HepG2 (cell line): ENCODE measurements around the gene ACTR1A. TPM values are rescaled to one million over a fixed set of nuclear protein-coding genes. Genes with fewer than 3 reads are reported as not detected.

Experiments
- ATAC-seq: fragments of 200-7000 bp; cut with Tn5 transposase; 3 replicates; pipeline ENCODE4 v1.9.1; 2020; ENCODE audit warnings: mild to moderate bottlenecking, moderate library complexity
- BruUV-seq: library from RNA; stranded (reverse); fragments of 400-500 nt; replicated peaks from 2 replicates; lab custom pipeline; 2021; lab: Mats Ljungman, UMichigan
- CTCF ChIA-PET: fragments of 300-600 bp; formaldehyde crosslinking; extraction: SDS; loops from one replicate; lab custom pipeline; 2021; ENCODE audit warnings: low total read pairs, inconsistent platforms, low intra/inter-chr PET ratio; lab: Yijun Ruan, JAX
- POLR2A ChIA-PET: fragments of 350-600 bp; sonication (Branson Sonifier 250); formaldehyde crosslinking; loops from one replicate; lab custom pipeline; 2020; ENCODE audit warnings: antibody characterized with exemption, inconsistent platforms; lab: Yijun Ruan, JAX
- DNase-seq: peaks from one replicate; pipeline ENCODE4 v3.0.0-alpha.2; 2015; ENCODE audit warnings: low spot score
- FAIRE-seq: peaks from 3 replicates; lab custom pipeline; 2011; peaks lifted over from hg19 to GRCh38; lab: Jason Lieb, UNC
- H2AFZ ChIP-seq: one replicate; pipeline ENCODE4 v1.6.1; 2011; ENCODE audit warnings: low read length, inconsistent platforms
- H3K27ac ChIP-seq: fragments of 300-600 bp; 3 replicates; pipeline ENCODE4 v1.8.0; 2011; ENCODE audit warnings: mixed run types, mild to moderate bottlenecking, mixed read lengths, low read length, inconsistent platforms; ENCODE audit not compliant: insufficient read depth; ENCODE audit errors: extremely low read length
- H3K27me3 ChIP-seq, 2 experiments: fragments of 200-600 bp in 1 of 2; 2 replicates in 1 of 2; 3 replicates in 1 of 2; pipeline versions ENCODE4 v1.6.0 to v1.8.0; 2011; ENCODE audit warnings: low read length in 2 of 2, mild to moderate bottlenecking in 2 of 2, moderate library complexity in 2 of 2, inconsistent platforms in 1 of 2; ENCODE audit not compliant: insufficient read depth in 2 of 2, control insufficient read depth in 1 of 2
- H3K36me3 ChIP-seq, 2 experiments: fragments of 200-600 bp in 1 of 2; replicated peaks in 1 of 2; 2 replicates in 1 of 2; 3 replicates in 1 of 2; pipeline versions ENCODE4 v1.5.1 to v1.8.0; 2011; ENCODE audit warnings: low read length in 2 of 2, inconsistent platforms in 1 of 2; ENCODE audit not compliant: insufficient read depth in 2 of 2, control insufficient read depth in 1 of 2
- H3K4me1 ChIP-seq: 2 replicates; pipeline ENCODE4 v1.5.1; 2012; ENCODE audit warnings: low read length, inconsistent platforms; ENCODE audit not compliant: insufficient read depth
- H3K4me2 ChIP-seq: 2 replicates; pipeline ENCODE4 v1.6.0; 2011; ENCODE audit warnings: low read depth, low read length, inconsistent platforms
- H3K4me3 ChIP-seq, 3 experiments: fragments of 200-600 bp in 1 of 3; sonication (generic), shearing (Covaris generic) in 1 of 3; replicated peaks in 1 of 3; 2 replicates each; pipeline ENCODE4 v1.5.1; 2011 to 2016; ENCODE audit warnings: low read length in 3 of 3, inconsistent platforms in 2 of 3, low read depth in 2 of 3, mild to moderate bottlenecking in 2 of 3, control low read depth in 1 of 3, mixed read lengths in 1 of 3; ENCODE audit not compliant: insufficient read depth in 1 of 3
- H3K79me2 ChIP-seq: one replicate; pipeline ENCODE4 v1.6.1; 2011; ENCODE audit warnings: low read length, inconsistent platforms; ENCODE audit not compliant: insufficient read depth
- H3K9ac ChIP-seq: 2 replicates; pipeline ENCODE4 v1.6.0; 2011; ENCODE audit warnings: mild to moderate bottlenecking, low read depth, low read length, inconsistent platforms; ENCODE audit not compliant: insufficient read depth
- H3K9me3 ChIP-seq: 2 replicates; pipeline ENCODE4 v1.5.1; 2012; ENCODE audit warnings: mild to moderate bottlenecking, low read length
- H4K20me1 ChIP-seq: 2 replicates; pipeline ENCODE4 v1.6.0; 2011; ENCODE audit warnings: inconsistent platforms, mild to moderate bottlenecking, low read length, moderate library complexity; ENCODE audit not compliant: insufficient read depth
- ETV5 ChIP-seq: IDR thresholded peaks from 2 replicates; pipeline ENCODE4 v1.6.1; 2018; ENCODE audit warnings: missing biosample characterization, missing genetic modification reagents, inconsistent platforms, borderline replicate concordance
- KDM5A ChIP-seq: fragments of 200-600 bp; sonication (generic); IDR thresholded peaks from 2 replicates; pipeline ENCODE4 v1.7.0; 2018; ENCODE audit warnings: antibody characterized with exemption, mild to moderate bottlenecking, low read length, borderline replicate concordance
- MAFK ChIP-seq, 2 experiments: IDR thresholded peaks in 1 of 2; conservative IDR thresholded peaks in 1 of 2; 2 replicates each; pipeline ENCODE4 v1.6.1; 2011; ENCODE audit warnings: improper control_type of control experiment in 2 of 2, low read length in 2 of 2
- STAG1 ChIP-seq: sonication (generic); formaldehyde crosslinking; IDR thresholded peaks from 2 replicates; pipeline ENCODE4 v1.4.0; 2020; ENCODE audit warnings: missing genetic modification reagents
- ZEB1 ChIP-seq: IDR thresholded peaks from 2 replicates; pipeline ENCODE4 v1.6.1; 2012; ENCODE audit warnings: mild to moderate bottlenecking, low read depth, inconsistent platforms; ENCODE audit not compliant: insufficient replicate concordance
- ZNF317 ChIP-seq: sonication (generic); formaldehyde crosslinking; IDR thresholded peaks from 2 replicates; pipeline ENCODE4 v1.5.0; 2020; ENCODE audit warnings: mild to moderate bottlenecking, missing genetic modification reagents
- WGBS: methylation state at CpG from one replicate; pipeline ENCODE4 v1.1.6; 2017; ENCODE audit warnings: low lambda C conversion rate; 5-methylcytosine and 5-hydroxymethylcytosine counted together
- in situ Hi-C: cut with HindIII; loops from 2 replicates; pipeline ENCODE4 v1.10.0; 2017; ENCODE audit warnings: low pct_unique_long_range_greater_than_20kb; ENCODE audit not compliant: extremely low pct_ligation_motif_present
- intact Hi-C: fragments of 100-400 bp; cut with micrococcal nuclease; formaldehyde crosslinking; loops from one replicate; pipeline ENCODE4 v1.10.0; 2022; ENCODE audit not compliant: unreplicated experiment
- polyA plus RNA-seq, 8 experiments: library from polyadenylated mRNA; depleted of rRNA in 3 of 8; stranded (reverse) in 7 of 8; unstranded in 1 of 8; fragments of >200 nt; fragmentation: Illumina TruSeq in 4 of 8; extraction: Trizol in 4 of 8; gene quantifications; 2 replicates each; pipeline versions ENCODE4 v1.2.1 to v1.2.3, GENCODE V29; 2011 to 2016; ENCODE audit warnings: low read depth in 4 of 8, missing spikeins in 1 of 8, mixed read lengths in 1 of 8; ENCODE audit not compliant: insufficient read depth in 1 of 8
- total RNA-seq, 5 experiments: library from RNA; depleted of rRNA; stranded (reverse); fragments of >200 nt; fragmentation: Illumina TruSeq; extraction: Trizol; gene quantifications; 2 replicates each; pipeline ENCODE4 v1.2.3, GENCODE V29; 2016; ENCODE audit warnings: low read depth in 1 of 5
- TF ChIP-seq, protein P1 (sequence below): sonication (generic); formaldehyde crosslinking; IDR thresholded peaks from 2 replicates; pipeline ENCODE4 v1.9.0; 2021; ENCODE audit warnings: mild to moderate bottlenecking, missing genetic modification reagents

The ACTR1A gene
- total and polyA plus RNA-seq, 2 of the 13 experiments (the other 11 are each of a cell fraction or from before 2014, with no cell fraction given), result 59.6 to 62.8 TPM

- Histone ChIP-seq H3K4me3 (peak overlapping the region; percentile 92 to 97 (median 96)), H3K79me2 (peaks cover 43% of the 10 kb centered on the region), H3K4me1 (peaks cover 36% of the 10 kb centered on the region), H3K9me3 (no peaks in the 10 kb centered on the region), H4K20me1 (peaks cover 3% of the 10 kb centered on the region; the same call in 1 of the 2 replicates), H3K36me3 (peaks cover 5 to 15% of the 10 kb centered on the region in 2 experiments; a peak in 3 of 5 replicates), H3K9ac (peak overlapping the region; percentile 71; the same call in 1 of the 2 replicates), H3K27ac (peak overlapping the region; percentile 15), H3K4me2 (peak overlapping the region; percentile 90), H3K27me3 (no peaks in the 10 kb centered on the region; a peak in 1 of 5 replicates), H2AFZ (no peak overlapping the region)
- ATAC-seq, result no peak
- no peak for DNase-seq
- no peak for FAIRE-seq
- TF ChIP-seq ETV5 (CRISPR knock-in tag) (no peak), KDM5A (0 out of 2 replicates have a peak, but pooled peaks have one; percentile 4), ZEB1 (no peak), STAG1 (CRISPR knock-in tag) (no peak), ZNF317 (CRISPR knock-in tag) (no peak), MAFK (conservative IDR thresholded peaks at IDR 0.05 in 1 of 2, IDR thresholded peaks at IDR 0.05 in 1 of 2; ENCODE audit: low read length in 2 of 2) (peak; percentile 85 to 86; a peak in 3 of 4 replicates)
- TF ChIP-seq, protein P1, sequence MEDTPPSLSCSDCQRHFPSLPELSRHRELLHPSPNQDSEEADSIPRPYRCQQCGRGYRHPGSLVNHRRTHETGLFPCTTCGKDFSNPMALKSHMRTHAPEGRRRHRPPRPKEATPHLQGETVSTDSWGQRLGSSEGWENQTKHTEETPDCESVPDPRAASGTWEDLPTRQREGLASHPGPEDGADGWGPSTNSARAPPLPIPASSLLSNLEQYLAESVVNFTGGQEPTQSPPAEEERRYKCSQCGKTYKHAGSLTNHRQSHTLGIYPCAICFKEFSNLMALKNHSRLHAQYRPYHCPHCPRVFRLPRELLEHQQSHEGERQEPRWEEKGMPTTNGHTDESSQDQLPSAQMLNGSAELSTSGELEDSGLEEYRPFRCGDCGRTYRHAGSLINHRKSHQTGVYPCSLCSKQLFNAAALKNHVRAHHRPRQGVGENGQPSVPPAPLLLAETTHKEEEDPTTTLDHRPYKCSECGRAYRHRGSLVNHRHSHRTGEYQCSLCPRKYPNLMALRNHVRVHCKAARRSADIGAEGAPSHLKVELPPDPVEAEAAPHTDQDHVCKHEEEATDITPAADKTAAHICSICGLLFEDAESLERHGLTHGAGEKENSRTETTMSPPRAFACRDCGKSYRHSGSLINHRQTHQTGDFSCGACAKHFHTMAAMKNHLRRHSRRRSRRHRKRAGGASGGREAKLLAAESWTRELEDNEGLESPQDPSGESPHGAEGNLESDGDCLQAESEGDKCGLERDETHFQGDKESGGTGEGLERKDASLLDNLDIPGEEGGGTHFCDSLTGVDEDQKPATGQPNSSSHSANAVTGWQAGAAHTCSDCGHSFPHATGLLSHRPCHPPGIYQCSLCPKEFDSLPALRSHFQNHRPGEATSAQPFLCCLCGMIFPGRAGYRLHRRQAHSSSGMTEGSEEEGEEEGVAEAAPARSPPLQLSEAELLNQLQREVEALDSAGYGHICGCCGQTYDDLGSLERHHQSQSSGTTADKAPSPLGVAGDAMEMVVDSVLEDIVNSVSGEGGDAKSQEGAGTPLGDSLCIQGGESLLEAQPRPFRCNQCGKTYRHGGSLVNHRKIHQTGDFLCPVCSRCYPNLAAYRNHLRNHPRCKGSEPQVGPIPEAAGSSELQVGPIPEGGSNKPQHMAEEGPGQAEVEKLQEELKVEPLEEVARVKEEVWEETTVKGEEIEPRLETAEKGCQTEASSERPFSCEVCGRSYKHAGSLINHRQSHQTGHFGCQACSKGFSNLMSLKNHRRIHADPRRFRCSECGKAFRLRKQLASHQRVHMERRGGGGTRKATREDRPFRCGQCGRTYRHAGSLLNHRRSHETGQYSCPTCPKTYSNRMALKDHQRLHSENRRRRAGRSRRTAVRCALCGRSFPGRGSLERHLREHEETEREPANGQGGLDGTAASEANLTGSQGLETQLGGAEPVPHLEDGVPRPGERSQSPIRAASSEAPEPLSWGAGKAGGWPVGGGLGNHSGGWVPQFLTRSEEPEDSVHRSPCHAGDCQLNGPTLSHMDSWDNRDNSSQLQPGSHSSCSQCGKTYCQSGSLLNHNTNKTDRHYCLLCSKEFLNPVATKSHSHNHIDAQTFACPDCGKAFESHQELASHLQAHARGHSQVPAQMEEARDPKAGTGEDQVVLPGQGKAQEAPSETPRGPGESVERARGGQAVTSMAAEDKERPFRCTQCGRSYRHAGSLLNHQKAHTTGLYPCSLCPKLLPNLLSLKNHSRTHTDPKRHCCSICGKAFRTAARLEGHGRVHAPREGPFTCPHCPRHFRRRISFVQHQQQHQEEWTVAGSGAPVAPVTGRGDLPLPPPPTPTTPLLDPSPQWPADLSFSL (CRISPR knock-in tag), result no peak
- in situ Hi-C loops (loop anchor here (5.0 kb wide), 1 partner anchor 77 kb away; no protein-coding TSS in a partner anchor), intact Hi-C loops (loop anchor here (5.0 to 10.0 kb wide), 3 partner anchors 142 to 690 kb away; partner anchors contain the start of gene OGA)
- 22% methylated on average over 4 of the region's 5 CpGs for WGBS
- BruUV-seq, result no TSS peak
- POLR2A ChIA-PET, result interaction anchor here (0.5 to 3.3 kb wide), 9 partner anchors 43 to 156 kb away, joined by 3 to 22 read pairs (median 4); partner anchors contain the start of genes CUEDC2 and FBXL15
- CTCF ChIA-PET, result no interaction called here
Measured at GRCh38 chr10:102504976-102505300, 2.4 kb upstream of the ACTR1A start.
